ENCODE results near the gene SLC25A6. TPM values are rescaled to one million over a fixed set of nuclear protein-coding genes. Genes with fewer than 3 reads are reported as not detected.

Gene SLC25A6
- total and polyA plus RNA-seq, 2 donors from 2014 or later, result 357 to 654 TPM

DNA sequence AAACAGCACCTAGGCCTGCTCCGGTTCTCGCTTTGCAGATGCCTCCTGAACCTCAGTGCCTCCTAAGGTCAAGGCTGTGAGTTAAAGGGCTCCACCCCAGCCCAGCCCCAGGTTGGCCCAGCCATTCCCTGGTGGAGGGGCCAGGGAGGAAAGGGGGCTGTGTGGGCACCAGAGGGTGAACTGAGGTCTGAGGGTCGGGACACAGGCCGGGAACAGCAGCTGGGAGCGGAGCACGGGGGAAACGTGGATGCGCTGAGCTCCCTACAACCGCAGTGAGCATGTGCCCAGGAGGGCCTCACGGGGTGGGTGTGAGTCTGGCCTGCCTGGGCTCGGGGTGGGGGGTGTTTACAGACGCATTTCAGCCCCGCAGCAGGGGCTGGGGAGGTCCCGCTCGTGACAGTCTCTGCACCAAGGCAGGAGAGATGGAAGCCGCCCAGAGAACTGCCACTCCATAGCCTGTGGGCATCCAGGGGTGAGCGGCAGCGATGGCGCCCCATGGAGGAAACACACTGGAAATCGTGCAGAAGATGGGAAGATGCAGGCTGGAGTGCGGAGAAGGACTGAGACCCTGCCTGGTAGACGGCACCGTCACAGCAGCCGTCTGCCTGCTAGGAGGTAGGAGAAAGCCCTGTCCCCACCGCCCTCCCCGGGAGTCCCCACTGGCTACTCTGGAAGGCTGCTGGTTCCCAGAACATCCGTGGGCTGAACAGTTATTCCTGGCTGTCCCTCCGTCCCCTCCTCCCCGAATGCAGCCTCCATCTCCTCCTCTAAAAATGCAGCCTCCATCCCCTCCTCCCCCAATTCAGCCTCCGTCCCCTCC lies 9.9 kb upstream of the SLC25A6 start:
- Histone ChIP-seq H3K27me3 (ENCODE audit: control insufficient read depth, insufficient read depth, low read length) (no peaks in the 10 kb centered on the region), H3K36me3 (ENCODE audit: control insufficient read depth in 2 of 3, insufficient read depth in 3 of 3, low read length in 3 of 3) (peaks cover 34 to 41% (median 36%) of the 10 kb centered on the region in 3 donors), H3K4me1 (ENCODE audit: control insufficient read depth in 2 of 3, insufficient read depth in 2 of 3, low read depth in 1 of 3, low read length in 3 of 3) (no peaks in the 10 kb centered on the region), H3K9me3 (ENCODE audit: control insufficient read depth in 2 of 3, insufficient read depth in 1 of 3, low read length in 3 of 3) (peaks cover 0 to 15% (median 0%) of the 10 kb centered on the region in 3 donors), H3K9ac (ENCODE audit: low read length in 3 of 3) (no peak overlapping the region), H3K27ac (ENCODE audit: low read depth in 2 of 2, low read length in 2 of 2) (no peak overlapping the region), H3K4me3 (ENCODE audit: low read length in 3 of 3) (no peak overlapping the region)
- peak in 2 of 5 donors; percentile 42 to 78 for DNase-seq
- no peak for TF ChIP-seq CTCF (IDR thresholded peaks at IDR 0.05; ENCODE audit: borderline replicate concordance, extremely low read depth, insufficient read depth)
- intact Hi-C loops (cut with DNase I), result no loop called here
- FAIRE-seq, result no peak

GRCh38 chrX:1400742-1401471 lies 9.0 kb upstream of the SLC25A6 start:
- Histone ChIP-seq H3K9me3 (ENCODE audit: control insufficient read depth in 2 of 3, insufficient read depth in 1 of 3, low read length in 3 of 3) (peaks cover 0 to 12% (median 0%) of the 10 kb centered on the region in 3 donors), H3K4me1 (ENCODE audit: control insufficient read depth in 2 of 3, insufficient read depth in 2 of 3, low read depth in 1 of 3, low read length in 3 of 3) (no peaks in the 10 kb centered on the region), H3K9ac (ENCODE audit: low read length in 3 of 3) (no peak overlapping the region), H3K27me3 (ENCODE audit: control insufficient read depth, insufficient read depth, low read length) (no peaks in the 10 kb centered on the region), H3K4me3 (ENCODE audit: low read length in 3 of 3) (no peak overlapping the region), H3K36me3 (ENCODE audit: control insufficient read depth in 2 of 3, insufficient read depth in 3 of 3, low read length in 3 of 3) (peaks cover 24 to 33% (median 28%) of the 10 kb centered on the region in 3 donors), H3K27ac (ENCODE audit: low read depth in 2 of 2, low read length in 2 of 2) (no peak overlapping the region)
- DNase-seq (peak in 2 of 5 donors; percentile 66 to 68), FAIRE-seq (no peak)
- intact Hi-C loops (cut with DNase I), result no loop called here
- no peak for TF ChIP-seq CTCF (IDR thresholded peaks at IDR 0.05; ENCODE audit: borderline replicate concordance, extremely low read depth, insufficient read depth)

DNA sequence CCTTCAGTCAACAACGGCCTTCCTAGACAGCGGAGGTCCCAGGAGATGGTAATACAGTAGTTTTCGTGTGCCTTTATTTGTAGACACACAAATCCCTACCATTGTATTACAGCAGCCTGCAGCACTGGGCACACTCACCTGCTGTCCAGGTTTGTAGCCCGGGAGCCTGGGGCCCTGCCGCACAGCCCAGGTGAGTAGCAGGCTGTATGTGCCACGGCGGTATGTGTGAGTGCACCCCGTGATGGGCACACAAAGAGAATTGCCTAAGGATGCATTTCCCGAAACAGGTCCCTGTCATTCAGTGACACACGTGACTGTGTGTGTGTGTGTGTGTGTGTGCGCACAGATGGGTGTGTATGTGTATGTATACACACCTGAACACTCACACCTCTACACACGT lies 8.1 kb upstream of the SLC25A6 start:
- TF ChIP-seq CTCF (IDR thresholded peaks at IDR 0.05; ENCODE audit: borderline replicate concordance, extremely low read depth, insufficient read depth), result no peak
- no peak overlapping the region for H3K4me3 ChIP-seq (ENCODE audit: low read length in 3 of 3)
- peaks cover 16 to 24% (median 21%) of the 10 kb centered on the region in 3 donors for H3K36me3 ChIP-seq (ENCODE audit: control insufficient read depth in 2 of 3, insufficient read depth in 3 of 3, low read length in 3 of 3)
- FAIRE-seq (no peak), DNase-seq (peak in 2 of 5 donors; percentile 23 to 43)
- intact Hi-C loops (cut with DNase I), result no loop called here
- no peaks in the 10 kb centered on the region for H3K27me3 ChIP-seq (ENCODE audit: control insufficient read depth, insufficient read depth, low read length)
- H3K9me3 ChIP-seq (ENCODE audit: control insufficient read depth in 2 of 3, insufficient read depth in 1 of 3, low read length in 3 of 3), result peaks cover 0 to 7% (median 0%) of the 10 kb centered on the region in 3 donors
- no peak overlapping the region for H3K9ac ChIP-seq (ENCODE audit: low read length in 3 of 3)
- H3K27ac ChIP-seq (ENCODE audit: low read depth in 2 of 2, low read length in 2 of 2), result no peak overlapping the region
- H3K4me1 ChIP-seq (ENCODE audit: control insufficient read depth in 2 of 3, insufficient read depth in 2 of 3, low read depth in 1 of 3, low read length in 3 of 3), result no peaks in the 10 kb centered on the region

Data from kidney (tissue), 14 donors.